Suppressor macrophage treated with lipopolysaccharide for 1 hour (primary cell): ENCODE measurements around the gene PLEKHM1.
A peak's percentile ranks its signal among the peaks of the same experiment; 100 is the strongest.
"Not testable (repeated sequence)": the region's sequence is repeated elsewhere in the genome, so short reads cannot be mapped to it uniquely, and the experiment has no call there.

ENCODE experiments used
- DNase-seq, 3 donors: peaks; one replicate each; pipeline ENCODE4 v3.0.0-alpha.2; 2020 to 2022

Gene PLEKHM1

GRCh38 chr17:45460422-45460821, 30.1 kb downstream of the PLEKHM1 start:
- DNase-seq = not testable (repeated sequence)

DNA sequence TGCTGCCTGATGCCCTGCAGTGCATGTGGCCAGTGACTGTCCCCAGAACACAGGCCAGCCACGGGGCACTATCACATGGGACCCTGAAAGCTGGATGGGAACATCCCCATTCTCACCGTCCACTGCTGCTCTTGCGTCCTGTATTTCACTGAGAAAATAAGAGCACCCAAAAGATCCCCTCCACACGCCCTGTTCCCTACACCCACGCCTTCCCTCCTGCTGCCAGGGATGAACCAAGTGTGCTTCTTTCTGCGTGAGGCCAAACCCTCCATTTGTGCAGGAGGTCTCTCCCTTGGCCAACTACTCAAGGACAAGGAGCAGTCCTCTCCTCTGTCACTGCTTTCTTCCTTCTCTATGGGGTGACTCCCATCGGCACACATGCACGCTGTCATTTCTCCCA, 36.2 kb downstream of the PLEKHM1 start:
- DNase-seq = not testable (repeated sequence)

- not testable (repeated sequence) for DNase-seq
These were observed 36.8 kb downstream of the PLEKHM1 start for GRCh38 chr17:45453731-45454130.

- not testable (repeated sequence) for DNase-seq
These were observed 37.3 kb downstream of the PLEKHM1 start for GRCh38 chr17:45453225-45453534.

DNA sequence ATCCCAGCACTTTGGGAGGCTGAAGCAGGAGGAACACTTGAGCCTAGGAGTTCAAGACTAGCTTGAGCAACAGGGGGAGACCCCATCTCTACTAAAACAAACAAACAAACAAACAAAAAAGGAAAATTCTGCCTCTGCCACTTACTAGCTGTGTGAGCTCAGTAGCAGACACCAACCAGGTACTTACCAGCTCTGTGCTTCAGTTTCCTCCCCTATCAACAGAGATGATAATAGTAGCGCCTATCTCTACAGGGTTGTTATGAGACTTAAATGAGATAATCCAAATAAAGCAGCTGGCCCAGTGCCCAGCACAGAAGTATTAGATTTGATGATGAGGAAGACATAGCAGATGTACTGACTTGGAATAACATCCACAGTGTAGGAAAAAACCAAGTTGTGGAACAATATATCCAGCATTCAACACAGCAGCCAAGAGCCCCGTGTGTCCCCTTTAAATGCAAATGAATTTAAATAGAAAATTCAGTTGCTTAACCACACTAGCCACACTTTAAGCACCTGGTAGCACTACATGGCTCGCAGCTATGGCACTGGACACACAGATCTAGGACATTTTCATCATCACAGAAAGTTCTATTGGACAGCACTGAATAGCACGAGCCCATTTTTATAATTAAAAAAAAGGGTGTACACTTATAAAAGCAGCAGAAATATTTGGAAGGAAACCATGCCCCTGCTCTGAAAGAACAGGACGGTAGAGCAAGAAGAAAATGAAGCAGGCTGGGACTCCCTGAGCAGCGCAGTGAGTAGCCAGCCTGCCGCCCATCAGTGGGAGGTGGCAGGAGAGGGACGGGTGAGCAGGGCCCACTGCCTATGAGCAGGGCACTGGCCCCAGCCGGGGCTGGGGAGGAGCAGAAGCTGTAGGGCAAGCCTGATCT, 37.9 kb downstream of the PLEKHM1 start:
- not testable (repeated sequence) for DNase-seq

DNA sequence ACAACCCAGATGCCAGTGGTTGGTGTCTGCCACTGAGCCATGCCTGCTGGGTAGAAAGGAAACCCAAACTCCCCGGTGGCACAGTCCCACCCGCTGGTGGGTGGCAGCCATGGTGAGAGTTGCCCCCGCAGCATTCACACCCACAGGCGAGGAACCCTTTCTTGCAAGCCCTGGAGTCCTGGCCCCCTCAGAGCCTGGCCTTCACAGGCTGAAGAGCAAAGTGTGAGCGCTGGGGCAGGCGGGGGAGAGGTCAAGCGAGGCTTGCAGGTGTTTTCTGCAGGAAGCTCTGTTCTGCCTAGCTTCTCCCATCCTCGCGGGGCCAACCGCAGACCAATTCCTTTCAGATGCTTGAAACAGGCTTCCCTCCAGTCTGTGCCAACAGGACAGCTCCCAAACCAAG, 38.9 kb downstream of the PLEKHM1 start:
- not testable (repeated sequence) for DNase-seq

DNA sequence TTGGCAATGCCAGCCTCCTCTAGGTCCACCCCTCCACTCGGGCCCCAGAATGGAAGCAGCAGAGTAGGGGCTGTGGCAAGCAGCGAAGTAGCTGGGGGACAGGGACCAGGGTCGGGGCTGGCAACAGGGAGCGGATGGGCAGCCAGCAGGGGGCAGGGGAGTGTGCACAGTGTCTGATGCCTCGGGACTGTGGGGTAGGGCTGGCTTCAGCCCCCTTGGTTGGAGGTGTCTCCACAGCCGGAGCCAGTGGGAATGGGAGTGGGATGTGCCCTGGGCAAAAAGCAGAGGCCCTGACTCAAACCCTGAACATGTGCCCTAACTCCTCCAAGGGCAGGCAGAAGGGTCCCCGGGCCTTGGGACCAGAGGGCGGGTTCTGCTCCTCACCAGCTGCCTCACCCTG, 39.4 kb downstream of the PLEKHM1 start:
- DNase-seq = no peak

DNA sequence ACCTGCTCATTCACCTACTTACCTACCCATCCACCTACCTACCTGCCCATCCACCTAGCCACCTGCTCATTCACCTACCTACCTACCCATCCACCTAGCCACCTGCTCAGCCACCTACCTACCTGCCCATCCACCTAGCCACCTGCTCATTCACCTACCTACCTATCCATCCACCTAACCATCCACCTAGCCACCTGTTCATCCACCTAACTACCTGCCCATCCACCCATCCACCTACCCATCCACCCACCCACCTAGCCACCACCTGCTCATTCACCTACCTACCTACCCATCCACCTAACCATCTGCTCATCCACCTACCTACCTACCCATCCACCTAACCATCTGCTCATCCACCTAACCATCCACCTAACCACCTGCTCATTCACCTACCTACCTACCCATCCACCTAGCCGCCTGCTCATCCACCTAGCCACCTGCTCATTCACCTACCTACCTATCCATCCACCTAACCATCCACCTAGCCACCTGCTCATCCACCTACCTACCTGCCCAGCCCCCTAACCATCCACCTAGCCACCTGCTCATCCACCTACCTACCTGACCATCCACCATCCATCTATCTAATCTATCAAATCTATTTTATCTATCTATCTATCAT, 40.7 kb downstream of the PLEKHM1 start:
- not testable (repeated sequence) for DNase-seq

GRCh38 chr17:45449260-45449659, 41.3 kb downstream of the PLEKHM1 start:
- not testable (repeated sequence) for DNase-seq

DNA sequence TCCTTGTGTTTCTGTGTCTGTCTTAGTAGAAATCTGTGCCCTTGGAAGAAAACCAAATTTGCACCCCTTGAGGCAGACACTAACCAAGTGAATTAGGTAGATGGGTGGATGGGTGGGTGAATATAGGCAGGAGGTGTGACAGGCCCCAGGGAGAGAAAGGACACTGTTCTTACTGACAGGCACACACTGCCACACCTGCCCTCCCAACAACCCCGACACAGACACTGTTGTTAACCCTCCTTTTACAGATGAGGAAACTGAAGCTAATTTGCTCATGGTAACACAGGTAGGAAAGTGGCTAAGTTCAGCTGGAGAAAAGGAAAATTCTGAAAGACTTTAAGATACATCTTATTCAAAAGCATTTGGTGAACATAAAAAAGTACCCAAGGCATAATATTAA, 42.0 kb downstream of the PLEKHM1 start:
- not testable (repeated sequence) for DNase-seq

GRCh38 chr17:45448066-45448465, 42.5 kb downstream of the PLEKHM1 start:
- DNase-seq = not testable (repeated sequence)

- not testable (repeated sequence) for DNase-seq
These were observed 42.9 kb downstream of the PLEKHM1 start for GRCh38 chr17:45447650-45448049.

GRCh38 chr17:45446872-45447625, 43.5 kb downstream of the PLEKHM1 start:
- DNase-seq = not testable (repeated sequence)

GRCh38 chr17:45445901-45446743, 44.4 kb downstream of the PLEKHM1 start:
- peak; percentile 50 to 70 (median 58) for DNase-seq

GRCh38 chr17:45444856-45445820, 45.4 kb downstream of the PLEKHM1 start:
- not testable (repeated sequence) for DNase-seq

- DNase-seq = not testable (repeated sequence)
These were observed 46.2 kb downstream of the PLEKHM1 start for GRCh38 chr17:45444301-45444700.

GRCh38 chr17:45443371-45444260, 46.9 kb downstream of the PLEKHM1 start:
- DNase-seq = not testable (repeated sequence)

DNA sequence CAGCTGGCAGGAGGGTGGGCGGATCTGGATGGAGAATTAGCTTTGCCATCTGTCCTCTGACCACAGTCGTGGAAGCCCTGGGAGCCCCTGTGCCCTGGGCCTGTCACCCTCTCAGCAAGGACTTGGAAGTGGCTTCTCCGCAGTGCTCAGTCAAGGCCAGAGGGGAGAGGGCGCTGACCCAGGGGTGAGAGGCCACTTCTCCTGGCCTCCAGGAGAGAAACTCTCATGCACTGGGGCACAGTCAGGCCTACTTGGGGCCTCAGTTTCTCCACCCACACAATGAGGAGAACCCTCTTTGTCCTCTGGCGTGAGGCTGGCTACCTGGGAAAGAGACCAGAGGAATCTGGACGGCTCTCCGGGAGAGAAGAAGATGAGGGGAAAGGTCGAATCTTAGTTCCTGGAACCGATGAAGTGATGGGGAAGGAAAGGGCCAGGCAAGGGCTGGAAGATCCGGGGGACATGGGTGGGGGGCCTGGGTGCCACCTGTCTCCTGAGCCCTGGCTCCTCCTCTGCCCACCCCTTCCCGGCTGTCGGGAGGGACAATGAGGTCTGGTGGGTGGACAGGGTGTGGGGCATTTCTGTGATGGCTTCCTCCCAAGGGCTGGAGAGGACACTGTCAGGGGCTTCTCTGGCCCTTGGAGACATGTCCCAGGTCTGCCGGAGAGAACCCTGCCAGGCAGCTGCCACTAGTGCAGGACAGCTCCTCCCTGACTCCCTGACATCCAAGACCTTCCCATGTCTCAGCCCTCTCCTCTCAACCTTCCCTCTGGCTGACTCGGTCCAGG, 48.8 kb downstream of the PLEKHM1 start:
- no peak for DNase-seq

DNA sequence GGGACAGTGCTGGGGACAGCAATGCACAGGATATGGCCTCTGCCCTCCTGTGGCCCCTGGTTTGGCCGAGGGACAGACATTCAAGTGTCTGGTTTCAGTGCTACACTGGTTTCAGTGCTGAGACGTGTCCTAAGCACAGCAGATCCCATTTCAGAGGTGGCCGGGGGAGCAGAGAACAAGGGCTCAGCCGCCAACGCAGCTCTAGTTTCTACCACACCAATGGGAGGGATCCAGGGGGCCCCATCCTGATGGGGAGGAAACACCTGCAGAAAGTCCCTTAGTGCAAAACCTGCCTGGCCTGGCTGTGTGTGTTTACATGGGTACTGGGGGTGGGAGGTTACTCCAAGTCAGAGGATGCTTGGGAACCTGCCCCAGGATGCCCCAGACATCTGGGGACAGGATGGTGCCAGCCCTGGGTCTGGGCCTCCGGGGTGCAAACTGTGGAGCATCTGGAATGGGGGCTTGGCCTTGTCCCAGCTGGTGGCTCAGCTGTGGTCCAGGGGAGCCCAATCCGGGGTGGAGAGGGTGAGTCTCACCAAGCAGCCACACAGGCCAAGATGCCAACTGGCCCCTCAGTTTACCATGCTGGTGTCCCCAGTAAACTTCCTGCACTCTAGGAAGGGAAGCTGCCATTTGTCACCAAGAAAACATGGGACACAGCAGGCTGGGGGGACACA, 49.5 kb downstream of the PLEKHM1 start:
- DNase-seq = not testable (repeated sequence)
